Activated CD8-positive, alpha-beta memory T cell treated with anti-CD3 and anti-CD28 coated beads, Interleukin-2, amount 10 ng/mL, durations not matched to agents 7 days and 5 days (primary cell): ENCODE measurements around the gene CKM. TPM values are rescaled to one million over a fixed set of nuclear protein-coding genes. Genes with fewer than 3 reads are reported as not detected.

Experiments
- ATAC-seq: fragments of 150-1000 bp; cut with Tn5 transposase; one replicate; pipeline ENCODE4 v1.10.0; 2021; ENCODE audit warnings: moderate library complexity
- CTCF ChIA-PET: fragments of 350-600 bp; sonication (Branson Sonifier 250); formaldehyde crosslinking; loops from one replicate; lab custom pipeline; 2021; ENCODE audit warnings: antibody characterized with exemption; lab: Charles Lee
- DNase-seq: peaks from one replicate; pipeline ENCODE4 v3.0.0-alpha.2; 2020
- H3K27ac Mint-ChIP-seq: one replicate; pipeline ENCODE4 v1.8.0; 2021; ENCODE audit warnings: mild to moderate bottlenecking, mixed read lengths
- H3K27me3 Mint-ChIP-seq: one replicate; pipeline ENCODE4 v1.8.0; 2021; ENCODE audit warnings: mixed read lengths
- H3K36me3 Mint-ChIP-seq: one replicate; pipeline ENCODE4 v1.8.0; 2021; ENCODE audit warnings: mild to moderate bottlenecking, mixed read lengths
- H3K4me1 Mint-ChIP-seq: one replicate; pipeline ENCODE4 v1.8.0; 2021; ENCODE audit warnings: mixed read lengths
- H3K4me3 Mint-ChIP-seq: one replicate; pipeline ENCODE4 v1.8.0; 2021; ENCODE audit warnings: mild to moderate bottlenecking, moderate library complexity, mixed read lengths
- H3K9me3 Mint-ChIP-seq: one replicate; pipeline ENCODE4 v1.8.0; 2022; ENCODE audit warnings: low read depth, mixed read lengths
- total RNA-seq, 2 experiments: library from RNA; stranded (reverse); gene quantifications; one replicate each; pipeline ENCODE4 v1.2.3, GENCODE V29; 2021

Gene CKM
- total RNA-seq, result not detected

DNA sequence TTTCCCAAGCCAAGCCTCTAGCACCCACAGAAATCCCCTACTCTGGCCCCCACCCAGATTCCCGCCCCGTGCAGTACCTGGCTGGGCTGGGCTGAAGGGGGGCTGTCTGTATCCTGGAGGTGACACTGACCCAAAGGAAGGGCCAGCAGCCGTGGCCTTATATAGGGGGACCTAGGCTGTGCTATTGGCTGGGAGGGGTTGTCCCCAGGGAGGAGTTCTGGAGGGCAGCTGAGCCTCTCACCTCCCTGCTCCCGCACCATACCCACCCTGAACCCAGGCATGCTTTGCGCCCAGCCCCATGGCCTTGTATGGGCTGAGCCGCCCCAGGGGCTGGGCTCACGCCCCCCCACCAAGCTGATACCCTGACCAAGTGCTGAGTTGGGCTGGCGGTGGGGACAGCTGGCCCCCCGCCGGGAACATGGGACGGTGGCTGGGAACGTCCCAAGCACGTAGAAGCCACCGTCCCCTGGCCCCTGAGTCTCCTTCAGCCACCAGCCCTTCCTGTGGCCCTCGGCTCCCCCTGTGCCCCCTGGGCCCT is at the start of gene CKM:
Gene CKM, minus strand, starts transcription at position 132 of the 538 bp plus-strand sequence. CDS start 3,162 bp downstream, outside the sequence.
- Mint-ChIP-seq H3K4me3 (no peak within 1 kb of the TSS), H3K27ac (no peak within 1 kb of the TSS), H3K36me3 (no peaks in the 10 kb centered on the region), H3K4me1 (peaks cover 3% of the 10 kb centered on the region), H3K27me3 (peaks cover 28% of the 10 kb centered on the region), H3K9me3 (no peaks in the 10 kb centered on the region)
- no peak for DNase-seq
- no peak for ATAC-seq
- CTCF ChIA-PET, result no interaction called here

DNA sequence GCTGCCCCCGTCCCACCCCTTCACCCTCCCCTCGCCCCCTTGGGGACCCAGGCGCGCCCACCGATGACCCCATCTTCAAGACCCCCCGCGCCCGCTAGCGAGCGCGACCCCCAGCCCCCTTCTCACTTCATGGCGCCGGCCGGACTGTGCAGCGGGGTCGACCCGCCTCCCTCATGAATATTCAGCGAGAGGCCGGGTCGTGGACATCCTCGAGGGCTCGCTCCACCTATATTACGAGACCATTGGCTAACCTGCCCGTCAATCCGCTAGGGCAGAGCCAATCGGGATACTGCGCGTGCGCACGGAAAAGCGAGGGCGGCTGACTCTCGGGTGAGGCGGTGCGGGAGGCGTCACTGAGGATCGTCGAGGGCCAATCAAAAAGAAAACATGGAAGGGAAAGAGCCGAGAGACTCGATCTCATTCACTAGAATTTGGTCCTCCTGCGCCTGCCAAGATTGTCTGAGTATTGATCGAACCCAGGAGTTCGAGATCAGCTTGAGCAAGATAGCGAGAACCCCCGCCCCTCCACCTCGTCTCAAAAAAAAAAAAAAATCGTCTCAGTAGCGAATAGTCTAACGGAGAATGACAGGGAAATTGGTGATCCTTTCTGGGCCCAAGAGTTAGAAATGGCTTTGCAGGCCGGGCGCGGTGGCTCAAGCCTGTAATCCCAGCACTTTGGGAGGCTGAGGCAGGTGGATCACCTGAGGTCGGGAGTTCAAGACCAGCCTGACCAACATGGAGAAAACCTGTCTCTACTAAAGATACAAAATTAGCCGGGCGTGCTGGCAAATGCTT is 47.9 kb upstream of the CKM start, which contains the start of gene ERCC2:
Gene ERCC2, minus strand, starts transcription at position 164 of the 795 bp plus-strand sequence. Its CDS starts 33 bp downstream, at position 131.
- Mint-ChIP-seq H3K27me3 (no peaks in the 10 kb centered on the region), H3K4me3 (peak within 1 kb of the TSS; percentile 80), H3K4me1 (peaks cover 20% of the 10 kb centered on the region), H3K9me3 (no peaks in the 10 kb centered on the region), H3K27ac (peak within 1 kb of the TSS; percentile 99), H3K36me3 (no peaks in the 10 kb centered on the region)
- DNase-seq, result peak; percentile 100
- CTCF ChIA-PET, result interaction anchor here (0.8 to 1.4 kb wide), 5 partner anchors 18 to 188 kb away, joined by 3 to 4 read pairs (median 4); no protein-coding TSS in a partner anchor
- peak; percentile 99 for ATAC-seq

DNA sequence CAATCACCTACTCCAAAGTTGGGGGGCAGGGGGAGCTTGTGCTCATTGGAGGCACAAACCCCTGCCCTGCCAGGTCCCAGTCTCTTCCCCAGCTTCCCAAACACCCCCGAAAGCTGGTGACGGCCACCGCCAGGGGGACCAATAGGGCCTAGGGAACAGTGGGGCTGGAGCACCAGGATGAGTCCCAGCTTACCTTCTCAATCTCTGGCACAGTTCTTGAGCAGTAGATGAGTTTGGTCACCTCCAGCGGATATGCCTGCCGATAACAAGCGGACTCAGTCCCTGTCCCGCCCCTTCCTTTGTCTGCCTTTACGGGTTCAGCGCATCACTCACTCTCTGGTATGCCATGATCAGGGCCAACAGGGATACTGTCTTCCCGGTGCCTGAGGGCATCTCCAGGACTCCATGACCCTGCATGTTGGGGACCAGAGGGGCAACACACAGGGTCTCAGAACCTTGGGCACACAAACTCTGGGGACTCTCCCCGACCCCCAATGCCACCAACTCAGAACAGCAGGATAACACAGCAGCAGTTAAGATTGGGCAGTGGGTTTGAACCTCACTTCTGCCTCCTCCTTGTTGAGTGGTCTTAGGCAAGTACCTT is 46.2 kb upstream of the CKM start:
- peaks cover 20% of the 10 kb centered on the region for H3K4me1 Mint-ChIP-seq
- H3K27me3 Mint-ChIP-seq, result no peaks in the 10 kb centered on the region
- DNase-seq (no peak), ATAC-seq (no peak)
- no peaks in the 10 kb centered on the region for H3K9me3 Mint-ChIP-seq
- CTCF ChIA-PET, result no interaction called here
- no peaks in the 10 kb centered on the region for H3K36me3 Mint-ChIP-seq
- no peak overlapping the region for H3K27ac Mint-ChIP-seq
- H3K4me3 Mint-ChIP-seq, result peak overlapping the region; percentile 46

DNA sequence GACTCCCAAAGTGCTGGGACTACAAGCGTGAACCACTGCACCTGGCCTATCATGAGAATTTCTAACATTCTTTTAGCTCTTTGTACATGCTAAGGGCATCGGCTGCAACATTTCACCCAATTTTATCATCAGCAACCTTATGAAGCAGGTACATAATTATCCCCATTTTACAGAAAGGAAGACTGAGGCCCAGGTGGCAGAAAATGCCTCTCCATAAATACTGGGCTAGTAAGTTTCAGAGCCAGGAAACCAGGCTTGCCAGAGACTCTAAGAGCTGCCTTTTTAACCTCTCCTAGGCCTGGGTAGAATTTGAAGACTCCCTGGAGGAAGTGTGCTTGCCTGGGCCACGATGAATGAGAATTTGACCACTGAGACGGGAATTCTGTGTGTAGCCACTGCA is 45.5 kb upstream of the CKM start:
- Mint-ChIP-seq H3K9me3 (no peaks in the 10 kb centered on the region), H3K4me1 (peaks cover 20% of the 10 kb centered on the region), H3K4me3 (no peak overlapping the region), H3K27me3 (no peaks in the 10 kb centered on the region), H3K36me3 (no peaks in the 10 kb centered on the region), H3K27ac (no peak overlapping the region)
- DNase-seq (no peak), ATAC-seq (no peak)
- CTCF ChIA-PET, result no interaction called here

DNA sequence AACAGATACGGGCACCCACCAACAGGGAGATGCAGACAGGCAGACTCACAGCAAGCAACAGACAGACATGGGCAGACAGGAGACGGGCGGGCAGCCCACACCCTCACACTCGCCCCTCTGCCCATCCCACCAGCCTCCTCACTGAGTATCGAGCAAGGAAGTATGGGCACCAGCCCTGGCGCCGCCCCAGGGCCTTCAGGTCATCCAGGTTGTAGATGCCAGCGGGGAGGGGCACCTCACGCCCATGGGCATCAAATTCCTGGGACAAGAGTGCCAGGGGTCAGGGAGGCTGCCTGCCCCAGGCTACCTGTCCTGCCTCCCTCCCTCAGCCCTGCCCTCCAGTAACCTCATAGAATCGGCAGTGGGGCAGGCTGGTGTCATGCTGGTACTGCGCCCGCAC is 42.0 kb upstream of the CKM start:
- CTCF ChIA-PET, result no interaction called here
- Mint-ChIP-seq H3K4me3 (no peak overlapping the region), H3K36me3 (peaks cover 2% of the 10 kb centered on the region), H3K4me1 (peaks cover 11% of the 10 kb centered on the region), H3K27ac (no peak overlapping the region), H3K27me3 (no peaks in the 10 kb centered on the region), H3K9me3 (no peaks in the 10 kb centered on the region)
- no peak for ATAC-seq
- DNase-seq, result no peak

DNA sequence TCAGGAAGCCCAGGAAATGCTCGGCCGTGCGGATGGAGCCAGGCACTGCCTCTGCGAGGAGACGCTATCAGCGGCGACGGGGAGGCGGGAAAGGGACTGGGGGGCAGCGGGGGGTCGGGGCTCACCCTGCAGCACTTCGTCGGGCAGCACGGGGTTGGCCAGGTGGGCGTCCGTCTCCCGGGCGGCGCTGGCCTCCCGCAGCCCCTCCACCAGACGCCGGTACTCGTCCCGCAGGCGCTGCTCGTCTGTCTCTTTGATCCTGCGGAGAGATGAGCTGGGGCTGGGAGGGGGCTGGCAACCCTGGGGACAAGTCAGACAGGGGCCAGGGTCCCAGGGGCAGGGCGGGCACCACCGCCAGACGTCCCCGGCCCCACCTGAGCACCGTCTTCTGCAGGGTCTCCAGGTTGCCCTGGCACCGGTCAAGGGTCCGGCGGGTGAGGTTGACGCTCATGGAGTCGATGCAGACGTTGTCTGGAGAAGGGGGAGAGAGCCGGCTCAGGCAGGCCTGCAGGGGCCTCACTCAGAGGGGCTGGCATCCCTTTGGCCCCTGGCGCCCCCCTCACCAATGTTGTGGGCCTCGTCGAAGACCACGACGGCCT is 41.3 kb upstream of the CKM start:
- CTCF ChIA-PET, result no interaction called here

DNA sequence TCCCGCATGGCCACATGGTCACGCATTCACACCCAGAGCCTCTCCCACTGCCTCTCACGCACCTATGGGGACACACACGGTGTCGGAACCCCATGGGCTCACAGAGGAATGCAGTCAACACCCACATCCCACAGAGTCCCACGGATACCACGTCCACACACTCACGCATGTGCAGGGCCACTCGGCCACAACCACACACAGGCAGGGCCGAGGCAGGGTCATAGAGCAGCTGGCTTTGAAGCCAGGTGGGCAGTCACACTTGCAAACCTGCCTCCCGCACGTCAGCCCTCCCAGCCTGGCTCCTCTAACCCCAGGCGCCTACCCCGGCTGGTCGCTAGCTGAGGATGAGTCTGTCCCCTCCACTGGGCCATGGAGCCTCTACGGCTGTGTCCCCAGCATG is 39.6 kb upstream of the CKM start:
- CTCF ChIA-PET, result no interaction called here
- ATAC-seq (no peak), DNase-seq (no peak)
- no peak overlapping the region for H3K27ac Mint-ChIP-seq
- H3K36me3 Mint-ChIP-seq, result peaks cover 2% of the 10 kb centered on the region
- no peaks in the 10 kb centered on the region for H3K9me3 Mint-ChIP-seq
- H3K4me1 Mint-ChIP-seq, result peaks cover 2% of the 10 kb centered on the region
- H3K4me3 Mint-ChIP-seq, result no peak overlapping the region
- no peaks in the 10 kb centered on the region for H3K27me3 Mint-ChIP-seq

More for the DNA sequence above, 41.3 kb upstream of the CKM start:
- Mint-ChIP-seq H3K27me3 (no peaks in the 10 kb centered on the region), H3K9me3 (no peaks in the 10 kb centered on the region), H3K27ac (no peak overlapping the region), H3K4me1 (peaks cover 10% of the 10 kb centered on the region), H3K4me3 (no peak overlapping the region), H3K36me3 (peaks cover 2% of the 10 kb centered on the region)
- DNase-seq (no peak), ATAC-seq (no peak)

DNA sequence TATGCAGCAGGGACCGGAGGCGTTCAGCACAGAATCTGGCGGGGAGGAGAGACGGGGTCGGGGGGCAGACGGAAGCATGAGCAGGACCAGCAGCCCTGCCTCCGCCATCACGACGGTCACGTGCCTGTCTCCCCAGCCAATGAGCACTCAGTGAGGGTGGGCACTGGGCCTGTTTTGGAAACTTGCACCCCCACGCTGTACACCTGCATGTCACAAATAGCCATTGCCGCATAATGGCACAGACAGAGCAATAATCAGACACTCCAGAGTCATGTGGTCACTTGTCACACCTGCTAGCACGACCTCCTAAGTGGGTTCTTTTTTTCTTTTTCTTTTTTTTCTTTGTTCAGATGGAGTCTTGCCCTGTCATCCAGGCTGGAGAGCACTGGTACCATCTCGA is 38.9 kb upstream of the CKM start:
- Mint-ChIP-seq H3K9me3 (no peaks in the 10 kb centered on the region), H3K4me1 (peaks cover 2% of the 10 kb centered on the region), H3K27me3 (no peaks in the 10 kb centered on the region), H3K4me3 (no peak overlapping the region), H3K36me3 (peaks cover 2% of the 10 kb centered on the region), H3K27ac (no peak overlapping the region)
- ATAC-seq, result no peak
- CTCF ChIA-PET, result no interaction called here
- no peak for DNase-seq

DNA sequence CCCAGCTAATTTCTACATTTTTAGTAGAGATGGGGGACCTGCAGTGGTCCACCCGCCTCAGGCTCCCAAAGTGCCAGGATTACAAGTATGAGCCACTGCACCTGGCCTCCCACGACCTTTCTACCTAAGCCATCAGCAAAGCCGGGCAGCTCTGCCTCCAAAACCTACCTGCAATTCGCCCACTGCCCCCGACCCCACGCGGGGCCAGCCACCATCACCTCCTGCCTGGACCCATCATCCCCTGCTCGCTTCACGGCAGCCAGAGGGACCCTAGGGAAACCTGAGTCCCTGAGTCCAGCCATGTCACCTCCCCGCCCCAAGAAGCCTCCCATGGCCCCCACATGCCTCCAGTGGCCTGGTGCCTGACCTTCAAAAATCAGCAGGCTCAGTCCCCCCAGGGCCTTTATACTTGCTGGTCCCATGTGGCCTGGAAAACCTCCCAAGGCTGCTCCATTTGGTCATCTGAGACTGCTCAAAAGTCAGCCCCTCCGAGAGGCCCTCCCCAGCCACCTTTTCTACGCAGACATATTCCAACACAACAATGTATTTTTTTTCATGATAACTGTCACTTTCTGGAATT is 35.6 kb upstream of the CKM start:
- no peak overlapping the region for H3K4me3 Mint-ChIP-seq
- no peaks in the 10 kb centered on the region for H3K9me3 Mint-ChIP-seq
- H3K27me3 Mint-ChIP-seq, result no peaks in the 10 kb centered on the region
- peaks cover 2% of the 10 kb centered on the region for H3K4me1 Mint-ChIP-seq
- CTCF ChIA-PET, result no interaction called here
- peaks cover 8% of the 10 kb centered on the region for H3K36me3 Mint-ChIP-seq
- DNase-seq, result no peak
- no peak for ATAC-seq
- H3K27ac Mint-ChIP-seq, result no peak overlapping the region

DNA sequence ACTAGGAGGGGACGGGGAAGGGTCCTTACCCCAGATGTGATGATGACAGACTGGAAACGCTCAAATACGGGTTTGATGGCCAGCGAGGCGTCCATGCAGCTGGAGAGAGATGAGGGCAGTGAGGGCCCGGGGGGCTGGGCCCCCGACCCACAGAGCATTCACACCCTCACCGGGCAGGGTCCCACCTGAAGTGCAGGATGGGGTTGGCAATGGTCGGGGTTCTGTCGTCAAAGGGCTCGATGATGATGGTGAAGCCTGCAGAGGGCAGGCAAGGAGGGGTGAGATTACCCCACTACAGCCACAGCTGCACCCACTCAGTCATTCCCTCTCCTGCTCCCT is 34.7 kb upstream of the CKM start:
- CTCF ChIA-PET, result no interaction called here
- no peak for DNase-seq
- Mint-ChIP-seq H3K27ac (no peak overlapping the region), H3K27me3 (no peaks in the 10 kb centered on the region), H3K9me3 (no peaks in the 10 kb centered on the region), H3K4me3 (no peak overlapping the region), H3K36me3 (peaks cover 8% of the 10 kb centered on the region), H3K4me1 (peaks cover 2% of the 10 kb centered on the region)
- no peak for ATAC-seq

DNA sequence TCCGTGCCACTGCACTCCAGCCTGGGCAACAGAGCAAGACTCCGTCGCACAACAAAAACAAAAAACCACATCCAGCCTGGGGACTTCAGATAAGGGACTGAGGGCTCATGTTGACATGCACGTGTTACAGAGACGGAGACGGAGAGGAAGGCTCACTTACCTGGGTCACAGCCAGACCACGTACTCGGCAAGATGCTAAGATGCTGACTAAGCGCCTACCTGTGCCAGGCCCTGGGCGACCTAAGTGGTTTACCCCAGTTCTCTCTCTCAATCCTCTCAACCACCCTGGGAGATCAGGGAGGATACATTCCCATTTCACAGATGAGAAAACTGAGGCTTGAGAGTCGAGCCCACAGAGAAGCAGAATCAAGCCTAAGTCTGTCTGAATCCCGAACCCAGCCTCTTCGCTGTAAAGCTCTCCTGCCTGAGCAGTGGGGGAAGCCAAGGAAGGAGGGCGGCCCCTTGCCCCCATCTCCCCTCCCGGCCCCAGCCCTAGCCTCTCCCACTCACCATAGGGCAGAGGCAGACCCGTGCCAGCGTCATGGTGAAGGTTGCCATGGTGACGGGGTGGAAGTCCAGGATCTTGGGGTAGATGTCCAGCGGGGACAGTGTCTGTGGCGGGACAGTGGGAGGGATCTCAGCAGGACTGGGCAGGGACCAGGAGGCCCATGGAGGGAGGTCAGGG is 34.2 kb upstream of the CKM start:
- DNase-seq, result no peak
- CTCF ChIA-PET, result no interaction called here
- Mint-ChIP-seq H3K4me3 (no peak overlapping the region), H3K27ac (no peak overlapping the region), H3K27me3 (no peaks in the 10 kb centered on the region), H3K4me1 (peaks cover 2% of the 10 kb centered on the region), H3K36me3 (peaks cover 8% of the 10 kb centered on the region), H3K9me3 (no peaks in the 10 kb centered on the region)
- no peak for ATAC-seq

DNA sequence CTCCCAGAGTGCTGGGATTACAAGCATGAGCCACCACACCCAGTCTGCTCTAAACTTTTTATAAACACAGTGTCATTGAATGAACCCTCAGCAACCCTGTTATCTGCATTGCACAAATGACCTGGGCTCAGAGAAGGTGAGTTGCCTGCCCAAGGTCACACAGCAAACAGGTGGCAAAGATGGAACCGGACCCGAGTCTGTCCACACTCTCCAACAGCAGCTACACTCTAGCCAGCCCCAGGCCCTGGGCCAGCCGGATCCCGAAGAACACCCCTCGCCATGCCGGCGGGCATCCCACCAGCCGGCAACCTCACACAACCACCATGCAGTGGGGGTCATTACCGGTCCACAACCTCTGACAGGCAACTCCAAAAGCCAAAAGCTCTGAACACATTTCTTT is 33.2 kb upstream of the CKM start:
- H3K27me3 Mint-ChIP-seq, result no peaks in the 10 kb centered on the region
- DNase-seq (no peak), ATAC-seq (no peak)
- peaks cover 5% of the 10 kb centered on the region for H3K36me3 Mint-ChIP-seq
- no peak overlapping the region for H3K4me3 Mint-ChIP-seq
- no peak overlapping the region for H3K27ac Mint-ChIP-seq
- CTCF ChIA-PET, result interaction anchor here (0.9 to 1.1 kb wide), 2 partner anchors 17 to 367 kb away, joined by 3 read pairs; no protein-coding TSS in a partner anchor
- no peaks in the 10 kb centered on the region for H3K9me3 Mint-ChIP-seq
- peaks cover 2% of the 10 kb centered on the region for H3K4me1 Mint-ChIP-seq

DNA sequence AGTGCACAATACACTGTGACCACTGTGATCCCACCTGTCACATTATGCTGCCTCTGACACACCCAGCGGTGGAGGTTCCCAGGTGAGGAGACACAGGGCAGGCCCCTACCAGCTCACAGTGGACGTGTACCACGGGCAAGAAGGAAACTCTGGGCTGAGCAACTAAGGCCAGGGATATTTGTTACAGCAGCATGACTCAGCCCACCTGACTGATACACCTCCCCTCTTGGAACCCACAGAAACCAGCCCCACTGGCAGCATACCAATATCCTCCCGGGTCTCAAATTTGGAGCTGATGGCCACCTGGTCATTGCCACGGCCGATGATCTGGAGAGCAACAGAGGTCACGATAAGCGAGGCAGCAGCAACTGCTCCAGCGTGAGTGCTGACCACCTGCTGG is 32.7 kb upstream of the CKM start:
- H3K36me3 Mint-ChIP-seq, result peaks cover 5% of the 10 kb centered on the region
- no peaks in the 10 kb centered on the region for H3K27me3 Mint-ChIP-seq
- ATAC-seq (no peak), DNase-seq (no peak)
- H3K4me1 Mint-ChIP-seq, result peaks cover 2% of the 10 kb centered on the region
- CTCF ChIA-PET, result interaction anchor here (0.9 to 1.1 kb wide), 2 partner anchors 17 to 366 kb away, joined by 3 read pairs; no protein-coding TSS in a partner anchor
- no peaks in the 10 kb centered on the region for H3K9me3 Mint-ChIP-seq
- no peak overlapping the region for H3K27ac Mint-ChIP-seq
- H3K4me3 Mint-ChIP-seq, result no peak overlapping the region
